ENCODE results near the gene VGLL1.

DNA sequence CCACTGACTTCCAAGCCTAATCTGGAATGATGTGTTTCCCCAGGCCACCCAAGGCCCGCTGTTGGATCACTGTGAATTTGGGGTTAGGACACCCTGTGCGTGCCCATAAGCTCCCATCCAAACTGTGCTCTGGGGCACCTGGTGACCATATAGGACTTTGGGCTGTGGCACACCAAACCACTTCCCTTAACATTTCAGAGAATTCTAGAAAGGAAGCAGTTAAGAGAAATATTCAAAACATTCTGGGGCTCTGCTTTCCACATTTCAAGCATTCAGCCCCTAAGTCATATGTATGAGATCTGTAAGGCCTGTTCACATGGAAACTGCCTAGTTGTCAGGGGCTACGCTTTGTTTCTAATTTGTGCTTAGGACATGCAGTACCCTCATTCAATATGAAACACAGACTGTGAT, 14.4 kb downstream of the VGLL1 start:
- TF ChIP-seq CTCF (conservative IDR thresholded peaks at IDR 0.05; ENCODE audit: low read length) (no peak), EZH2phosphoT487 (IDR thresholded peaks at IDR 0.05; ENCODE audit: borderline replicate concordance, low read depth, low read length) (no peak)

All from OCI-LY7 (cell line).